ENCODE results near the gene EPC1. TPM values are rescaled to one million over a fixed set of nuclear protein-coding genes. Genes with fewer than 3 reads are reported as not detected.
A peak's percentile ranks its signal among the peaks of the same experiment; 100 is the strongest.

EPC1 gene
- polyA plus RNA-seq, 1 of the 3 experiments (the other 2 are of a cell fraction) = 21.8 TPM

GRCh38 chr10:32332299-32332750 lies 14.6 kb downstream of the EPC1 start:
- Histone ChIP-seq H4K20me1 (ENCODE audit: insufficient read depth) (peaks cover 100% of the 10 kb centered on the region), H3K4me2 (no peak overlapping the region)
- WGBS (ENCODE audit: low lambda C conversion rate) = 62% methylated on average over 3 of the region's 3 CpGs

GRCh38 chr10:32331606-32332005 lies 15.4 kb downstream of the EPC1 start:
- TF ChIP-seq RCOR1 (IDR thresholded peaks at IDR 0.05; ENCODE audit: low read length) = no peak
- no peak for TF ChIP-seq JUND (IDR thresholded peaks at IDR 0.05)
- TF ChIP-seq YY1 (IDR thresholded peaks at IDR 0.05; ENCODE audit: low read depth) = no peak
- TF ChIP-seq RAD21 (IDR thresholded peaks at IDR 0.05; ENCODE audit: low read length) = no peak
- TF ChIP-seq NFIC (IDR thresholded peaks at IDR 0.05; ENCODE audit: borderline replicate concordance) = no peak
- TF ChIP-seq MEF2A (IDR thresholded peaks at IDR 0.05; ENCODE audit: borderline replicate concordance, low read depth) = no peak
- no peak for TF ChIP-seq SMC3 (IDR thresholded peaks at IDR 0.05; ENCODE audit: low read depth, low read length)
- TF ChIP-seq, protein P1, sequence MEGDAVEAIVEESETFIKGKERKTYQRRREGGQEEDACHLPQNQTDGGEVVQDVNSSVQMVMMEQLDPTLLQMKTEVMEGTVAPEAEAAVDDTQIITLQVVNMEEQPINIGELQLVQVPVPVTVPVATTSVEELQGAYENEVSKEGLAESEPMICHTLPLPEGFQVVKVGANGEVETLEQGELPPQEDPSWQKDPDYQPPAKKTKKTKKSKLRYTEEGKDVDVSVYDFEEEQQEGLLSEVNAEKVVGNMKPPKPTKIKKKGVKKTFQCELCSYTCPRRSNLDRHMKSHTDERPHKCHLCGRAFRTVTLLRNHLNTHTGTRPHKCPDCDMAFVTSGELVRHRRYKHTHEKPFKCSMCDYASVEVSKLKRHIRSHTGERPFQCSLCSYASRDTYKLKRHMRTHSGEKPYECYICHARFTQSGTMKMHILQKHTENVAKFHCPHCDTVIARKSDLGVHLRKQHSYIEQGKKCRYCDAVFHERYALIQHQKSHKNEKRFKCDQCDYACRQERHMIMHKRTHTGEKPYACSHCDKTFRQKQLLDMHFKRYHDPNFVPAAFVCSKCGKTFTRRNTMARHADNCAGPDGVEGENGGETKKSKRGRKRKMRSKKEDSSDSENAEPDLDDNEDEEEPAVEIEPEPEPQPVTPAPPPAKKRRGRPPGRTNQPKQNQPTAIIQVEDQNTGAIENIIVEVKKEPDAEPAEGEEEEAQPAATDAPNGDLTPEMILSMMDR (IDR thresholded peaks at IDR 0.05) = no peak
- no peak for TF ChIP-seq PBX3 (IDR thresholded peaks at IDR 0.05)
- TF ChIP-seq EP300 (IDR thresholded peaks at IDR 0.05; ENCODE audit: borderline replicate concordance in 1 of 2, low read depth in 1 of 2, low read length in 1 of 2) = no peak
- Histone ChIP-seq H3K27ac (ENCODE audit: low read depth in 2 of 2, low read length in 1 of 2) (no peak overlapping the region), H3K9me3 (no peaks in the 10 kb centered on the region), H3K4me1 (ENCODE audit: control insufficient read depth in 1 of 2, insufficient read depth in 2 of 2, low read depth in 1 of 2, low read length in 1 of 2) (peaks cover 5 to 20% of the 10 kb centered on the region in 2 experiments; a peak in 3 of 4 replicates), H3K36me3 (replicated peaks in 1 of 2; ENCODE audit: control insufficient read depth in 1 of 2, insufficient read depth in 2 of 2, low read length in 1 of 2) (peaks cover 0 to 6% of the 10 kb centered on the region in 2 experiments), H3K4me2 (no peak overlapping the region), H3K9me2 (no peaks in the 10 kb centered on the region), H3F3A (replicated peaks; ENCODE audit: insufficient read depth) (no peaks in the 10 kb centered on the region), H3K27me3 (ENCODE audit: insufficient read depth) (no peaks in the 10 kb centered on the region), H2AFZ (ENCODE audit: low read depth) (no peak overlapping the region), H3K79me2 (ENCODE audit: insufficient read depth) (peaks cover 100% of the 10 kb centered on the region), H3K9ac (no peak overlapping the region), H4K20me1 (ENCODE audit: insufficient read depth) (peaks cover 100% of the 10 kb centered on the region), H3K4me3 (ENCODE audit: low read depth in 2 of 2, low read length in 1 of 2) (no peak overlapping the region)
- POLR2A ChIA-PET = no interaction called here
- DNase-seq = no peak
- CTCF ChIA-PET = no interaction called here

More at GRCh38 chr10:32332299-32332750, 14.6 kb downstream of the EPC1 start:
- no peaks in the 10 kb centered on the region for H3F3A ChIP-seq (replicated peaks; ENCODE audit: insufficient read depth)
- peaks cover 5 to 22% of the 10 kb centered on the region in 2 experiments; a peak in 3 of 4 replicates for H3K4me1 ChIP-seq (ENCODE audit: control insufficient read depth in 1 of 2, insufficient read depth in 2 of 2, low read depth in 1 of 2, low read length in 1 of 2)
- TF ChIP-seq SIN3A (IDR thresholded peaks at IDR 0.05; ENCODE audit: borderline replicate concordance, low read depth, low read length) (no peak), RCOR1 (IDR thresholded peaks at IDR 0.05; ENCODE audit: low read length) (0 out of 2 replicates have a peak, but pooled peaks have one; percentile 16), MXI1 (IDR thresholded peaks at IDR 0.05; ENCODE audit: low read depth, low read length) (peak; percentile 29; the same call in 1 of the 2 replicates)
- no peaks in the 10 kb centered on the region for H3K9me2 ChIP-seq
- peak overlapping the region in 1 of 2 experiments; percentile 43; a peak in 1 of 4 replicates for H3K27ac ChIP-seq (ENCODE audit: low read depth in 2 of 2, low read length in 1 of 2)
- H3K9ac ChIP-seq = no peak overlapping the region
- no peaks in the 10 kb centered on the region for H3K9me3 ChIP-seq
- DNase-seq = no peak
- peaks cover 0 to 6% of the 10 kb centered on the region in 2 experiments for H3K36me3 ChIP-seq (replicated peaks in 1 of 2; ENCODE audit: control insufficient read depth in 1 of 2, insufficient read depth in 2 of 2, low read length in 1 of 2)
- no peak overlapping the region for H2AFZ ChIP-seq (ENCODE audit: low read depth)
- no peaks in the 10 kb centered on the region for H3K27me3 ChIP-seq (ENCODE audit: insufficient read depth)
- CTCF ChIA-PET = interaction anchor here (0.8 to 0.9 kb wide), 3 partner anchors 11 to 76 kb away, joined by 3 to 4 read pairs (median 3); no protein-coding TSS in a partner anchor
- POLR2A ChIA-PET = no interaction called here
- H3K4me3 ChIP-seq (ENCODE audit: low read depth in 2 of 2, low read length in 1 of 2) = no peak overlapping the region
- peaks cover 100% of the 10 kb centered on the region for H3K79me2 ChIP-seq (ENCODE audit: insufficient read depth)

Measured in SK-N-SH (cell line).